Lower leg skin (tissue), 4 donors: ENCODE measurements around the gene SLC6A3. TPM values are rescaled to one million over a fixed set of nuclear protein-coding genes. Genes with fewer than 3 reads are reported as not detected.

ENCODE experiments used
- DNase-seq, 2 donors: peaks; one replicate each; pipeline ENCODE4 v3.0.0-alpha.2; 2019; ENCODE audit warnings: low spot score in 2 of 2
- H3K4me3 ChIP-seq: fragments of 200-600 bp; sonication (generic); 2 replicates; pipeline ENCODE4 v1.5.1; 2017; ENCODE audit warnings: mild to moderate bottlenecking, low read depth; ENCODE audit not compliant: poor library complexity, severe bottlenecking
- CTCF ChIP-seq, 3 donors: fragments of 450-650 bp; IDR thresholded peaks; one replicate each; pipeline ENCODE4 v1.5.1; 2016; ENCODE audit warnings: antibody characterized with exemption in 3 of 3, mild to moderate bottlenecking in 3 of 3, moderate library complexity in 2 of 3
- POLR2A ChIP-seq, 2 donors: fragments of 450-650 bp; IDR thresholded peaks; one replicate each; pipeline ENCODE4 v1.6.1; 2016 to 2017; ENCODE audit warnings: antibody characterized with exemption in 2 of 2, mild to moderate bottlenecking in 1 of 2, moderate library complexity in 1 of 2
- WGBS, 2 donors: methylation state at CpG; one replicate each; pipeline ENCODE4 v1.1.5; 2018; 5-methylcytosine and 5-hydroxymethylcytosine counted together
- intact Hi-C: fragments of 100-400 bp; cut with DNase I; formaldehyde crosslinking; loops from one replicate; pipeline ENCODE4 v1.15.0; 2023; ENCODE audit warnings: low total_unique reads
- total RNA-seq, 4 donors: library from RNA; depleted of rRNA; stranded (reverse); fragments of >200 nt; gene quantifications; one replicate each; pipeline ENCODE4 v1.1.0, GENCODE V29; 2016

The SLC6A3 gene
- total RNA-seq, 4 donors from 2014 or later, result not detected

- no peak overlapping the region for H3K4me3 ChIP-seq
- no peak for DNase-seq
- TF ChIP-seq POLR2A (IDR thresholded peaks at IDR 0.05), result no peak
- no peak for TF ChIP-seq CTCF (IDR thresholded peaks at IDR 0.05)
- intact Hi-C loops, result no loop called here
- WGBS, 2 donors, result 61 to 68% methylated on average over 22 of the region's 22 CpGs
Measured at GRCh38 chr5:1392801-1393565, 52.3 kb downstream of the SLC6A3 start.

GRCh38 chr5:1392261-1392660 lies 53.0 kb downstream of the SLC6A3 start:
- WGBS, 2 donors, result 59 to 74% methylated on average over 11 of the region's 11 CpGs
- no peak overlapping the region for H3K4me3 ChIP-seq
- intact Hi-C loops, result no loop called here
- TF ChIP-seq CTCF (IDR thresholded peaks at IDR 0.05) (no peak), POLR2A (IDR thresholded peaks at IDR 0.05) (no peak)
- DNase-seq, result no peak

- WGBS, 2 donors, result 58 to 65% methylated on average over 7 to 10 of the region's 11 CpGs
- TF ChIP-seq POLR2A (IDR thresholded peaks at IDR 0.05), result no peak
- no peak for TF ChIP-seq CTCF (IDR thresholded peaks at IDR 0.05)
- no peak overlapping the region for H3K4me3 ChIP-seq
- DNase-seq, result no peak
- intact Hi-C loops, result no loop called here
Measured at GRCh38 chr5:1391691-1392090, 53.5 kb downstream of the SLC6A3 start.

- intact Hi-C loops, result no loop called here
- WGBS, 2 donors, result 56 to 72% methylated on average over 11 to 12 of the region's 21 CpGs
- no peak for TF ChIP-seq CTCF (IDR thresholded peaks at IDR 0.05)
- no peak for TF ChIP-seq POLR2A (IDR thresholded peaks at IDR 0.05)
- no peak for DNase-seq
- H3K4me3 ChIP-seq, result no peak overlapping the region
Measured at GRCh38 chr5:1390861-1391600, 54.2 kb downstream of the SLC6A3 start.

GRCh38 chr5:1390333-1390732 lies 54.9 kb downstream of the SLC6A3 start:
- no peak for DNase-seq
- no peak overlapping the region for H3K4me3 ChIP-seq
- intact Hi-C loops, result no loop called here
- WGBS, 2 donors, result 60% methylated on average over 5 to 7 of the region's 7 CpGs
- TF ChIP-seq POLR2A (IDR thresholded peaks at IDR 0.05) (no peak), CTCF (IDR thresholded peaks at IDR 0.05) (no peak)
